ENCODE measurements around the gene IER5L.

- TF ChIP-seq, protein P1, sequence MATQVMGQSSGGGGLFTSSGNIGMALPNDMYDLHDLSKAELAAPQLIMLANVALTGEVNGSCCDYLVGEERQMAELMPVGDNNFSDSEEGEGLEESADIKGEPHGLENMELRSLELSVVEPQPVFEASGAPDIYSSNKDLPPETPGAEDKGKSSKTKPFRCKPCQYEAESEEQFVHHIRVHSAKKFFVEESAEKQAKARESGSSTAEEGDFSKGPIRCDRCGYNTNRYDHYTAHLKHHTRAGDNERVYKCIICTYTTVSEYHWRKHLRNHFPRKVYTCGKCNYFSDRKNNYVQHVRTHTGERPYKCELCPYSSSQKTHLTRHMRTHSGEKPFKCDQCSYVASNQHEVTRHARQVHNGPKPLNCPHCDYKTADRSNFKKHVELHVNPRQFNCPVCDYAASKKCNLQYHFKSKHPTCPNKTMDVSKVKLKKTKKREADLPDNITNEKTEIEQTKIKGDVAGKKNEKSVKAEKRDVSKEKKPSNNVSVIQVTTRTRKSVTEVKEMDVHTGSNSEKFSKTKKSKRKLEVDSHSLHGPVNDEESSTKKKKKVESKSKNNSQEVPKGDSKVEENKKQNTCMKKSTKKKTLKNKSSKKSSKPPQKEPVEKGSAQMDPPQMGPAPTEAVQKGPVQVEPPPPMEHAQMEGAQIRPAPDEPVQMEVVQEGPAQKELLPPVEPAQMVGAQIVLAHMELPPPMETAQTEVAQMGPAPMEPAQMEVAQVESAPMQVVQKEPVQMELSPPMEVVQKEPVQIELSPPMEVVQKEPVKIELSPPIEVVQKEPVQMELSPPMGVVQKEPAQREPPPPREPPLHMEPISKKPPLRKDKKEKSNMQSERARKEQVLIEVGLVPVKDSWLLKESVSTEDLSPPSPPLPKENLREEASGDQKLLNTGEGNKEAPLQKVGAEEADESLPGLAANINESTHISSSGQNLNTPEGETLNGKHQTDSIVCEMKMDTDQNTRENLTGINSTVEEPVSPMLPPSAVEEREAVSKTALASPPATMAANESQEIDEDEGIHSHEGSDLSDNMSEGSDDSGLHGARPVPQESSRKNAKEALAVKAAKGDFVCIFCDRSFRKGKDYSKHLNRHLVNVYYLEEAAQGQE (tag by site-specific recombination; IDR thresholded peaks at IDR 0.05) = no peak
- no peak for TF ChIP-seq ZNF623 (tag by site-specific recombination; IDR thresholded peaks at IDR 0.05)
- TF ChIP-seq ZNF501 (tag by site-specific recombination; IDR thresholded peaks at IDR 0.05) = no peak
- TF ChIP-seq CTCF (tag by site-specific recombination; IDR thresholded peaks at IDR 0.05) = no peak
- no peak for TF ChIP-seq IKZF3 (tag by site-specific recombination; IDR thresholded peaks at IDR 0.05)
- TF ChIP-seq, protein P2, sequence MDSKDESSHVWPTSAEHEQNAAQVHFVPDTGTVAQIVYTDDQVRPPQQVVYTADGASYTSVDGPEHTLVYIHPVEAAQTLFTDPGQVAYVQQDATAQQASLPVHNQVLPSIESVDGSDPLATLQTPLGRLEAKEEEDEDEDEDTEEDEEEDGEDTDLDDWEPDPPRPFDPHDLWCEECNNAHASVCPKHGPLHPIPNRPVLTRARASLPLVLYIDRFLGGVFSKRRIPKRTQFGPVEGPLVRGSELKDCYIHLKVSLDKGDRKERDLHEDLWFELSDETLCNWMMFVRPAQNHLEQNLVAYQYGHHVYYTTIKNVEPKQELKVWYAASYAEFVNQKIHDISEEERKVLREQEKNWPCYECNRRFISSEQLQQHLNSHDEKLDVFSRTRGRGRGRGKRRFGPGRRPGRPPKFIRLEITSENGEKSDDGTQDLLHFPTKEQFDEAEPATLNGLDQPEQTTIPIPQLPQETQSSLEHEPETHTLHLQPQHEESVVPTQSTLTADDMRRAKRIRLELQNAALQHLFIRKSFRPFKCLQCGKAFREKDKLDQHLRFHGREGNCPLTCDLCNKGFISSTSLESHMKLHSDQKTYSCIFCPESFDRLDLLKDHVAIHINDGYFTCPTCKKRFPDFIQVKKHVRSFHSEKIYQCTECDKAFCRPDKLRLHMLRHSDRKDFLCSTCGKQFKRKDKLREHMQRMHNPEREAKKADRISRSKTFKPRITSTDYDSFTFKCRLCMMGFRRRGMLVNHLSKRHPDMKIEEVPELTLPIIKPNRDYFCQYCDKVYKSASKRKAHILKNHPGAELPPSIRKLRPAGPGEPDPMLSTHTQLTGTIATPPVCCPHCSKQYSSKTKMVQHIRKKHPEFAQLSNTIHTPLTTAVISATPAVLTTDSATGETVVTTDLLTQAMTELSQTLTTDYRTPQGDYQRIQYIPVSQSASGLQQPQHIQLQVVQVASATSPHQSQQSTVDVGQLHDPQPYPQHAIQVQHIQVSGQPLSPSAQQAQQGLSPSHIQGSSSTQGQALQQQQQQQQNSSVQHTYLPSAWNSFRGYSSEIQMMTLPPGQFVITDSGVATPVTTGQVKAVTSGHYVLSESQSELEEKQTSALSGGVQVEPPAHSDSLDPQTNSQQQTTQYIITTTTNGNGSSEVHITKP (tag by site-specific recombination; IDR thresholded peaks at IDR 0.05) = no peak
- TF ChIP-seq, protein P3, sequence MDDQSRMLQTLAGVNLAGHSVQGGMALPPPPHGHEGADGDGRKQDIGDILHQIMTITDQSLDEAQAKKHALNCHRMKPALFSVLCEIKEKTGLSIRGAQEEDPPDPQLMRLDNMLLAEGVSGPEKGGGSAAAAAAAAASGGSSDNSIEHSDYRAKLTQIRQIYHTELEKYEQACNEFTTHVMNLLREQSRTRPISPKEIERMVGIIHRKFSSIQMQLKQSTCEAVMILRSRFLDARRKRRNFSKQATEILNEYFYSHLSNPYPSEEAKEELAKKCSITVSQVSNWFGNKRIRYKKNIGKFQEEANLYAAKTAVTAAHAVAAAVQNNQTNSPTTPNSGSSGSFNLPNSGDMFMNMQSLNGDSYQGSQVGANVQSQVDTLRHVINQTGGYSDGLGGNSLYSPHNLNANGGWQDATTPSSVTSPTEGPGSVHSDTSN (CRISPR knock-in tag; IDR thresholded peaks at IDR 0.05) = no peak
- no peak for TF ChIP-seq ZNF274 (IDR thresholded peaks at IDR 0.05; ENCODE audit: low read length)
- TF ChIP-seq ZNF274 (tag by site-specific recombination; IDR thresholded peaks at IDR 0.05; ENCODE audit: borderline replicate concordance) = no peak
- no peak for TF ChIP-seq ZNF548 (tag by site-specific recombination; IDR thresholded peaks at IDR 0.05)
- TF ChIP-seq ZBTB1 (tag by site-specific recombination; IDR thresholded peaks at IDR 0.05) = no peak
- TF ChIP-seq, protein P4, sequence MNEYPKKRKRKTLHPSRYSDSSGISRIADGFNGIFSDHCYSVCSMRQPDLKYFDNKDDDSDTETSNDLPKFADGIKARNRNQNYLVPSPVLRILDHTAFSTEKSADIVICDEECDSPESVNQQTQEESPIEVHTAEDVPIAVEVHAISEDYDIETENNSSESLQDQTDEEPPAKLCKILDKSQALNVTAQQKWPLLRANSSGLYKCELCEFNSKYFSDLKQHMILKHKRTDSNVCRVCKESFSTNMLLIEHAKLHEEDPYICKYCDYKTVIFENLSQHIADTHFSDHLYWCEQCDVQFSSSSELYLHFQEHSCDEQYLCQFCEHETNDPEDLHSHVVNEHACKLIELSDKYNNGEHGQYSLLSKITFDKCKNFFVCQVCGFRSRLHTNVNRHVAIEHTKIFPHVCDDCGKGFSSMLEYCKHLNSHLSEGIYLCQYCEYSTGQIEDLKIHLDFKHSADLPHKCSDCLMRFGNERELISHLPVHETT (tag by site-specific recombination; IDR thresholded peaks at IDR 0.05) = no peak
- TF ChIP-seq ZNF311 (tag by site-specific recombination; IDR thresholded peaks at IDR 0.05; ENCODE audit: borderline replicate concordance) = no peak
Observed at GRCh38 chr9:129209109-129209508, 31.0 kb upstream of the IER5L start.
